ENCODE results near the gene ST3GAL5. TPM values are rescaled to one million over a fixed set of nuclear protein-coding genes. Genes with fewer than 3 reads are reported as not detected.
A peak's percentile ranks its signal among the peaks of the same experiment; 100 is the strongest.

ST3GAL5 gene
- polyA plus RNA-seq, 1 of the 3 experiments (the other 2 are of a cell fraction): 37.6 TPM

- Histone ChIP-seq H3K9ac (no peak overlapping the region), H3K27ac (ENCODE audit: low read depth in 2 of 2, low read length in 1 of 2) (no peak overlapping the region), H3K4me2 (no peak overlapping the region), H3F3A (replicated peaks; ENCODE audit: insufficient read depth) (peaks cover 11% of the 10 kb centered on the region), H3K4me1 (ENCODE audit: control insufficient read depth in 1 of 2, insufficient read depth in 2 of 2, low read depth in 1 of 2, low read length in 1 of 2) (peaks cover 0 to 11% of the 10 kb centered on the region in 2 experiments; a peak in 1 of 4 replicates), H3K4me3 (ENCODE audit: low read depth in 2 of 2, low read length in 1 of 2) (no peak overlapping the region), H4K20me1 (ENCODE audit: insufficient read depth) (no peaks in the 10 kb centered on the region), H2AFZ (ENCODE audit: low read depth) (peak overlapping the region; percentile 19; the same call in 1 of the 2 replicates), H3K9me2 (no peaks in the 10 kb centered on the region), H3K36me3 (replicated peaks in 1 of 2; ENCODE audit: control insufficient read depth in 1 of 2, insufficient read depth in 2 of 2, low read length in 1 of 2) (no peaks in the 10 kb centered on the region), H3K79me2 (ENCODE audit: insufficient read depth) (no peaks in the 10 kb centered on the region), H3K27me3 (ENCODE audit: insufficient read depth) (no peaks in the 10 kb centered on the region), H3K9me3 (no peaks in the 10 kb centered on the region)
- ChIA-PET POLR2A (no interaction called here), CTCF (interaction anchor here (0.6 to 0.7 kb wide), 2 partner anchors 103 to 435 kb away, joined by 3 read pairs; no protein-coding TSS in a partner anchor)
- 78% methylated on average over 4 of the region's 4 CpGs for WGBS (ENCODE audit: low lambda C conversion rate)
- TF ChIP-seq ZBTB33 (IDR thresholded peaks at IDR 0.05; ENCODE audit: borderline replicate concordance, low read depth): no peak
- no peak for TF ChIP-seq JUND (IDR thresholded peaks at IDR 0.05)
- no peak for TF ChIP-seq USF1 (IDR thresholded peaks at IDR 0.05; ENCODE audit: borderline replicate concordance, low read depth)
- TF ChIP-seq YY1 (IDR thresholded peaks at IDR 0.05; ENCODE audit: low read depth): no peak
- no peak for TF ChIP-seq FOSL2 (IDR thresholded peaks at IDR 0.05; ENCODE audit: borderline replicate concordance, low read depth)
- TF ChIP-seq PBX3 (IDR thresholded peaks at IDR 0.05): no peak
- TF ChIP-seq TEAD4 (IDR thresholded peaks at IDR 0.05; ENCODE audit: borderline replicate concordance, insufficient read depth): no peak
- TF ChIP-seq MXI1 (IDR thresholded peaks at IDR 0.05; ENCODE audit: low read depth, low read length): no peak
- no peak for TF ChIP-seq MAX (IDR thresholded peaks at IDR 0.05; ENCODE audit: low read depth)
- no peak for TF ChIP-seq CTCF (IDR thresholded peaks at IDR 0.05)
- DNase-seq: no peak
Measured at GRCh38 chr2:85930129-85931124, 41.6 kb upstream of the ST3GAL5 start.
